ENCODE measurements around the gene SDC4. TPM values are rescaled to one million over a fixed set of nuclear protein-coding genes. Genes with fewer than 3 reads are reported as not detected.

SDC4 gene
- total RNA-seq (100 to 1,000 TPM in 1 of 4 donors, 10 to 100 TPM in 3; 57.5 to 125 (median 61.2) TPM), polyA plus RNA-seq (63.8 TPM)
- long read RNA-seq, donor 1, transcript SDC4-201 (5 exons, 2,613 nt): major isoform, 9 of 25 reads
- long read RNA-seq, donor 1, partial matches to known transcripts: 16 of 25 reads
- long read RNA-seq, donor 1, other reads (novel, unspliced or antisense): 0 of 25 reads
- long read RNA-seq, donor 2, transcript SDC4-201 (5 exons, 2,613 nt): major isoform, 8 of 13 reads
- long read RNA-seq, donor 2, partial matches to known transcripts: 0 of 13 reads
- long read RNA-seq, donor 2, other reads (novel, unspliced or antisense): 5 of 13 reads
- long read RNA-seq, donor 3, transcript SDC4-201 (5 exons, 2,613 nt): major isoform, 46 of 97 reads
- long read RNA-seq, donor 3, partial matches to known transcripts: 6 of 97 reads
- long read RNA-seq, donor 3, other reads (novel, unspliced or antisense): 45 of 97 reads
- long read RNA-seq, donor 4, transcript SDC4-201 (5 exons, 2,613 nt): major isoform, 16 of 26 reads
- long read RNA-seq, donor 4, partial matches to known transcripts: 0 of 26 reads
- long read RNA-seq, donor 4, other reads (novel, unspliced or antisense): 10 of 26 reads

GRCh38 chr20:45347936-45348778 is at the start of gene SDC4:
Gene SDC4, minus strand, starts transcription at chr20:45348424. Its CDS starts 40 bp downstream, at chr20:45348384.
- 2% methylated on average over 77 of the region's 77 CpGs for whole genome bisulfite sequencing
- Histone ChIP-seq H3K4me1 (ENCODE audit: control insufficient read depth, insufficient read depth, low read length) (peaks cover 16% of the 10 kb centered on the region), H3K4me3 (ENCODE audit: low read length) (peak within 1 kb of the TSS; percentile 57), H3K9me3 (ENCODE audit: control insufficient read depth, low read length) (no peaks in the 10 kb centered on the region), H3K27ac (ENCODE audit: low read length) (peak within 1 kb of the TSS; percentile 98), H3K27me3 (ENCODE audit: control insufficient read depth, insufficient read depth) (no peaks in the 10 kb centered on the region)
- intact Hi-C loops (cut with DNase I): no loop called here
- ATAC-seq: peak; percentile 88 to 89
- DNase-seq: peak; percentile 75 to 89 (median 89)

- DNase-seq: no peak
- intact Hi-C loops (cut with DNase I): no loop called here
- Histone ChIP-seq H3K27me3 (ENCODE audit: control insufficient read depth, insufficient read depth) (no peaks in the 10 kb centered on the region), H3K4me3 (ENCODE audit: low read length) (no peak overlapping the region), H3K4me1 (ENCODE audit: control insufficient read depth, insufficient read depth, low read length) (no peaks in the 10 kb centered on the region), H3K9me3 (ENCODE audit: control insufficient read depth, low read length) (no peaks in the 10 kb centered on the region), H3K27ac (ENCODE audit: low read length) (no peak overlapping the region)
- ATAC-seq: peak in 1 of 2 donors; percentile 26
- 88% methylated on average over 7 of the region's 7 CpGs for WGBS
Observed at GRCh38 chr20:45395114-45395415, 46.8 kb upstream of the SDC4 start.

GRCh38 chr20:45394221-45395113 is 46.2 kb upstream of the SDC4 start:
- no peaks in the 10 kb centered on the region for H3K9me3 ChIP-seq (ENCODE audit: control insufficient read depth, low read length)
- peak in 1 of 2 donors; percentile 13 for ATAC-seq
- DNase-seq: no peak
- intact Hi-C loops (cut with DNase I): no loop called here
- no peak overlapping the region for H3K4me3 ChIP-seq (ENCODE audit: low read length)
- no peak overlapping the region for H3K27ac ChIP-seq (ENCODE audit: low read length)
- no peaks in the 10 kb centered on the region for H3K4me1 ChIP-seq (ENCODE audit: control insufficient read depth, insufficient read depth, low read length)
- H3K27me3 ChIP-seq (ENCODE audit: control insufficient read depth, insufficient read depth): no peaks in the 10 kb centered on the region
- 83% methylated on average over 21 of the region's 21 CpGs for WGBS

GRCh38 chr20:45392733-45393132 is 44.5 kb upstream of the SDC4 start:
- ATAC-seq (no peak), DNase-seq (no peak)
- 81% methylated on average over 3 of the region's 3 CpGs for WGBS
- intact Hi-C loops (cut with DNase I): no loop called here
- Histone ChIP-seq H3K4me3 (ENCODE audit: low read length) (no peak overlapping the region), H3K4me1 (ENCODE audit: control insufficient read depth, insufficient read depth, low read length) (no peaks in the 10 kb centered on the region), H3K9me3 (ENCODE audit: control insufficient read depth, low read length) (no peaks in the 10 kb centered on the region), H3K27ac (ENCODE audit: low read length) (no peak overlapping the region), H3K27me3 (ENCODE audit: control insufficient read depth, insufficient read depth) (no peaks in the 10 kb centered on the region)

GRCh38 chr20:45391559-45391958 is 43.3 kb upstream of the SDC4 start:
- H3K27me3 ChIP-seq (ENCODE audit: control insufficient read depth, insufficient read depth): no peaks in the 10 kb centered on the region
- H3K4me1 ChIP-seq (ENCODE audit: control insufficient read depth, insufficient read depth, low read length): no peaks in the 10 kb centered on the region
- no peak for ATAC-seq
- intact Hi-C loops (cut with DNase I): no loop called here
- WGBS: 64% methylated on average over 2 of the region's 2 CpGs
- no peak overlapping the region for H3K4me3 ChIP-seq (ENCODE audit: low read length)
- DNase-seq: no peak
- no peaks in the 10 kb centered on the region for H3K9me3 ChIP-seq (ENCODE audit: control insufficient read depth, low read length)
- no peak overlapping the region for H3K27ac ChIP-seq (ENCODE audit: low read length)

- no peaks in the 10 kb centered on the region for H3K27me3 ChIP-seq (ENCODE audit: control insufficient read depth, insufficient read depth)
Observed at GRCh38 chr20:45390931-45391330, 42.7 kb upstream of the SDC4 start.

GRCh38 chr20:45387274-45387673 is 39.0 kb upstream of the SDC4 start:
- no peaks in the 10 kb centered on the region for H3K4me1 ChIP-seq (ENCODE audit: control insufficient read depth, insufficient read depth, low read length)
- intact Hi-C loops (cut with DNase I): no loop called here
- no peaks in the 10 kb centered on the region for H3K9me3 ChIP-seq (ENCODE audit: control insufficient read depth, low read length)
- no peak overlapping the region for H3K27ac ChIP-seq (ENCODE audit: low read length)
- no peaks in the 10 kb centered on the region for H3K27me3 ChIP-seq (ENCODE audit: control insufficient read depth, insufficient read depth)
- H3K4me3 ChIP-seq (ENCODE audit: low read length): no peak overlapping the region
- 87% methylated on average over 1 of the region's 1 CpG for WGBS
- ATAC-seq: no peak
- DNase-seq: no peak

More at GRCh38 chr20:45390931-45391330, 42.7 kb upstream of the SDC4 start:
- Histone ChIP-seq H3K4me1 (ENCODE audit: control insufficient read depth, insufficient read depth, low read length) (no peaks in the 10 kb centered on the region), H3K9me3 (ENCODE audit: control insufficient read depth, low read length) (no peaks in the 10 kb centered on the region), H3K4me3 (ENCODE audit: low read length) (no peak overlapping the region), H3K27ac (ENCODE audit: low read length) (no peak overlapping the region)
- 95% methylated on average over 2 of the region's 2 CpGs for WGBS
- DNase-seq (no peak), ATAC-seq (no peak)
- intact Hi-C loops (cut with DNase I): no loop called here

GRCh38 chr20:45378191-45378590 is 30.0 kb upstream of the SDC4 start, which contains the start of gene TP53TG5:
Gene TP53TG5, minus strand, starts transcription at chr20:45378325. Its CDS starts 89 bp downstream, at chr20:45378236.
- Histone ChIP-seq H3K9me3 (ENCODE audit: control insufficient read depth, low read length) (no peaks in the 10 kb centered on the region), H3K27me3 (ENCODE audit: control insufficient read depth, insufficient read depth) (no peaks in the 10 kb centered on the region), H3K4me3 (ENCODE audit: low read length) (no peak within 1 kb of the TSS), H3K27ac (ENCODE audit: low read length) (no peak within 1 kb of the TSS), H3K4me1 (ENCODE audit: control insufficient read depth, insufficient read depth, low read length) (no peaks in the 10 kb centered on the region)
- ATAC-seq (no peak), DNase-seq (no peak)
- intact Hi-C loops (cut with DNase I): loop anchor here in 2 of 4 donors (5.0 to 10.0 kb wide), 2 partner anchors 57 to 59 kb away; no protein-coding TSS in a partner anchor
- 85% methylated on average over 1 of the region's 1 CpG for WGBS

GRCh38 chr20:45377269-45377668 is 29.0 kb upstream of the SDC4 start:
- Histone ChIP-seq H3K9me3 (ENCODE audit: control insufficient read depth, low read length) (no peaks in the 10 kb centered on the region), H3K27me3 (ENCODE audit: control insufficient read depth, insufficient read depth) (no peaks in the 10 kb centered on the region), H3K4me3 (ENCODE audit: low read length) (no peak overlapping the region), H3K27ac (ENCODE audit: low read length) (no peak overlapping the region), H3K4me1 (ENCODE audit: control insufficient read depth, insufficient read depth, low read length) (no peaks in the 10 kb centered on the region)
- intact Hi-C loops (cut with DNase I): loop anchor here in 2 of 4 donors (5.0 to 10.0 kb wide), 2 partner anchors 58 to 60 kb away; no protein-coding TSS in a partner anchor
- no peak for DNase-seq
- ATAC-seq: no peak
- WGBS: 87% methylated on average over 11 of the region's 11 CpGs

GRCh38 chr20:45374966-45375365 is 26.7 kb upstream of the SDC4 start:
- no peaks in the 10 kb centered on the region for H3K27me3 ChIP-seq (ENCODE audit: control insufficient read depth, insufficient read depth)
- intact Hi-C loops (cut with DNase I): loop anchor here (2.0 to 10.0 kb wide), 3 partner anchors 60 to 62 kb away; no protein-coding TSS in a partner anchor
- no peak overlapping the region for H3K4me3 ChIP-seq (ENCODE audit: low read length)
- DNase-seq (no peak), ATAC-seq (no peak)
- H3K4me1 ChIP-seq (ENCODE audit: control insufficient read depth, insufficient read depth, low read length): no peaks in the 10 kb centered on the region
- WGBS: 94% methylated on average over 14 of the region's 14 CpGs
- H3K27ac ChIP-seq (ENCODE audit: low read length): no peak overlapping the region
- H3K9me3 ChIP-seq (ENCODE audit: control insufficient read depth, low read length): no peaks in the 10 kb centered on the region
